ENCODE data around the gene GBP4. TPM values are rescaled to one million over a fixed set of nuclear protein-coding genes. Genes with fewer than 3 reads are reported as not detected.

GBP4 gene
- total and polyA plus RNA-seq, 8 donors, result 12.9 to 30.3 (median 19.5) TPM

DNA sequence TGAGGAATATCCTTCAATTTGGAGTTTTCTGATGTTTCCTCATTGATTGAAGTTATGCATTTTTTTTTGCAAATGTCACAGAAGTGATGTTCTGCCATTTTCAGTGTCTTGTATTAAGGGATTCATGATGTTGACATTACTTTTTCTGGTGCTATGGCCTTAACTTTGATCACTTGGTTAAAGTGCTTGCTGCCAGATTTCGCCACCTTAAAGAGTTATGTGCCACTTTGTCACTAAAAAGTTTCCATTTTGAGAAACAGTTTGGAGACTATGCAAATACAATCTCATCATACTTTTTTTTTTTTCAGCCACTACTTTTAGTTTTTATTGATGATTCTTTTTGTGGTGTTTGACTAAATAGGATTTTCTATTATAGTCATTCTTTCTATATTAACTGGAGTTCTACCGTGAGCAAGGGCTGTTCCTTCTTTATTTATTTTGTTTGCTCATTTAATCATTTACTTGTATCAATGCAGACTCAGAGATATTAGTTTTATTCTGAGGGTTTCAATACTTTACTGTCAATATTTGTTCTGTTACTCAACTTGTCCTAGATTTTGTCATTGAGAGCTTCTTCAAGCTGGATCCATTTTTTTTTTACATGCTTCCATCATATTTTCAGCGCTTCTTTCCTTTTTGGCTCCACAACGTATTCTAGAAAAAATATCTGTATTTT is 26.1 kb downstream of the GBP4 start:
- DNase-seq (no peak), ATAC-seq (no peak)
- Histone ChIP-seq H3K36me3 (no peaks in the 10 kb centered on the region), H3K4me3 (no peak overlapping the region), H3K4me1 (no peaks in the 10 kb centered on the region), H3K9me3 (no peaks in the 10 kb centered on the region), H3K27me3 (no peaks in the 10 kb centered on the region), H3K27ac (no peak overlapping the region)
- TF ChIP-seq, protein P1, sequence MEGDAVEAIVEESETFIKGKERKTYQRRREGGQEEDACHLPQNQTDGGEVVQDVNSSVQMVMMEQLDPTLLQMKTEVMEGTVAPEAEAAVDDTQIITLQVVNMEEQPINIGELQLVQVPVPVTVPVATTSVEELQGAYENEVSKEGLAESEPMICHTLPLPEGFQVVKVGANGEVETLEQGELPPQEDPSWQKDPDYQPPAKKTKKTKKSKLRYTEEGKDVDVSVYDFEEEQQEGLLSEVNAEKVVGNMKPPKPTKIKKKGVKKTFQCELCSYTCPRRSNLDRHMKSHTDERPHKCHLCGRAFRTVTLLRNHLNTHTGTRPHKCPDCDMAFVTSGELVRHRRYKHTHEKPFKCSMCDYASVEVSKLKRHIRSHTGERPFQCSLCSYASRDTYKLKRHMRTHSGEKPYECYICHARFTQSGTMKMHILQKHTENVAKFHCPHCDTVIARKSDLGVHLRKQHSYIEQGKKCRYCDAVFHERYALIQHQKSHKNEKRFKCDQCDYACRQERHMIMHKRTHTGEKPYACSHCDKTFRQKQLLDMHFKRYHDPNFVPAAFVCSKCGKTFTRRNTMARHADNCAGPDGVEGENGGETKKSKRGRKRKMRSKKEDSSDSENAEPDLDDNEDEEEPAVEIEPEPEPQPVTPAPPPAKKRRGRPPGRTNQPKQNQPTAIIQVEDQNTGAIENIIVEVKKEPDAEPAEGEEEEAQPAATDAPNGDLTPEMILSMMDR (IDR thresholded peaks at IDR 0.05), result no peak
- intact Hi-C loops (cut with DNase I), result no loop called here

DNA sequence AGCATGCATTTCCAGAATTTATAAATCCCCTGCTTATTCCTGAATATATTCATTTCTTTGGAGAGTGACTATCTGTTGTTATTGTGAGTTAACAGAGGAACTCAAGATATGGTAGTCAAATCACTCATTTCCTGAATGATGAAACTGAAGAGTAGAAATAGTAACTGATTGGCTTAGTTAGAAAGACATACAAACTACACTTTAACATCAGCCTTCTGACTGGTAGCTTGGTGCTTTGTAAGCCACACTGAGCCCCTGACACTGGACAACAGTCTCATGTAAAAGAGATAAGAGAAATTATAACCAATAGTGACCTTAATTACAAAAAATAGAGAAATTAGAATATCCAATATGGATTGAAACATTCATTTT is 27.7 kb downstream of the GBP4 start:
- DNase-seq (no peak), ATAC-seq (no peak)
- Histone ChIP-seq H3K27me3 (no peaks in the 10 kb centered on the region), H3K4me3 (no peak overlapping the region), H3K4me1 (no peaks in the 10 kb centered on the region), H3K27ac (no peak overlapping the region), H3K36me3 (no peaks in the 10 kb centered on the region), H3K9me3 (no peaks in the 10 kb centered on the region)
- intact Hi-C loops (cut with DNase I), result no loop called here
- TF ChIP-seq, protein P1 (IDR thresholded peaks at IDR 0.05), result no peak

DNA sequence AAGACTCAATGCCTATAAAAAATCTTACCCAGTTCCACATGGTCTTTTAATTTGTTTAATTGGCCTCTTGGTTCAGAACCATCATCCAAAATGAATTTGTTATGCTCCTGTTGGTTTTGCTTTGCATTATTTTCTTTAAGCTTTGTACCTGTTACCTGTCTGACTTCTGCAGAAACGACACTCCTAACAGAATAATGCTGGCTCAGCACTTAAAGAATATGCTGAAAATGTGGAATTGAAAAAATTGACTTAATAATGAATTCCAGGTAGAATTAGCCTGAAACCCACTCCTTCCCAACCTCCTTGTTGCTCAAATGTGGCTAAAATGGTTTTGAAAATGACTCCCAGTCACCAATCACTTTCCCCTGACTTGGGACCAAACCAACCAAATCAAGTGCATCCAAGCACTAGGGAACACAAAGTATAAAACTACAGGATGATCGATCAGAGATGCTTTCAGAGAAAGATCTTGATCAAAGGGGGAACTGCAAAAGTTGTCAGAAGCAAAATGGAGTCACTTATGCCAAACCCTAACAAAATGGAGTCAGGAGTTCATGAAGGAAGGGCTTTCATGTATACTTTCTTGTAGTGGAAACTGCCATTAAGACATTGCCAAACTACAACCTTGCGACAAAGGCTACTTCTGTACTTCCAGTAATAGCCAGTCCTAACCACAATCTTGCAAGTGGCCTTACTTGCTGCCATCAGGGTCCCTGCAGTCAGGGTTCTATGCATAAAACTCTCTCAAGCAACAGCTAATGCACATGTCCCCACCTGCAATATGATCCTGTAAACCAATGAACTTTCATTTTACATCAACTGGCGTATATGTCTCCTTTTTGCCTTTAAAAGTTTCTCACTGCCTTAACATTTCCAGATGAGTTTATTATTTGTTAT is 28.3 kb downstream of the GBP4 start:
- Histone ChIP-seq H3K36me3 (no peaks in the 10 kb centered on the region), H3K27me3 (no peaks in the 10 kb centered on the region), H3K9me3 (no peaks in the 10 kb centered on the region), H3K4me3 (no peak overlapping the region), H3K27ac (no peak overlapping the region), H3K4me1 (no peaks in the 10 kb centered on the region)
- ATAC-seq (no peak), DNase-seq (no peak)
- TF ChIP-seq, protein P1 (IDR thresholded peaks at IDR 0.05), result no peak
- intact Hi-C loops (cut with DNase I), result no loop called here

DNA sequence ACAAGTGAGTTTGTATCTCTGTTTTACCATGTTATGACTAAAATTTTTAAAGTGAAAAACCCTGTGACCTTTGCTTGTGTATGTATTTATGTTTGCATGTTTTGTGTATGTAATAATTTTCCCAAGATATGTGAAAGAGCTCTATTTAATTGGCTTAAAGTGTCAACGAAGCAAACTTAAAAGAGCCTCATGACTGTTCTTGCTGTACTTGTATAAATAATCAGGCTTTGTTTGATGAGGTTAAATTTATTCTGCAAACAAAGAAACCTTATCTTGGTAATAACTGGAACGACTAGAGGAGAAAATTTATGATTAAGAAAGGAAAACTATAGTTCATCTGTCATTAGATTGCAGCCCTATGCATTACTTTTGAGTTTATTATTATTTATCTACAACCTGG is 29.6 kb downstream of the GBP4 start:
- ATAC-seq (no peak), DNase-seq (no peak)
- H3K27ac ChIP-seq, result no peak overlapping the region
- TF ChIP-seq, protein P1 (IDR thresholded peaks at IDR 0.05), result no peak
- no peak overlapping the region for H3K4me3 ChIP-seq
- no peaks in the 10 kb centered on the region for H3K9me3 ChIP-seq
- intact Hi-C loops (cut with DNase I), result no loop called here
- no peaks in the 10 kb centered on the region for H3K27me3 ChIP-seq
- no peaks in the 10 kb centered on the region for H3K36me3 ChIP-seq
- no peaks in the 10 kb centered on the region for H3K4me1 ChIP-seq

DNA sequence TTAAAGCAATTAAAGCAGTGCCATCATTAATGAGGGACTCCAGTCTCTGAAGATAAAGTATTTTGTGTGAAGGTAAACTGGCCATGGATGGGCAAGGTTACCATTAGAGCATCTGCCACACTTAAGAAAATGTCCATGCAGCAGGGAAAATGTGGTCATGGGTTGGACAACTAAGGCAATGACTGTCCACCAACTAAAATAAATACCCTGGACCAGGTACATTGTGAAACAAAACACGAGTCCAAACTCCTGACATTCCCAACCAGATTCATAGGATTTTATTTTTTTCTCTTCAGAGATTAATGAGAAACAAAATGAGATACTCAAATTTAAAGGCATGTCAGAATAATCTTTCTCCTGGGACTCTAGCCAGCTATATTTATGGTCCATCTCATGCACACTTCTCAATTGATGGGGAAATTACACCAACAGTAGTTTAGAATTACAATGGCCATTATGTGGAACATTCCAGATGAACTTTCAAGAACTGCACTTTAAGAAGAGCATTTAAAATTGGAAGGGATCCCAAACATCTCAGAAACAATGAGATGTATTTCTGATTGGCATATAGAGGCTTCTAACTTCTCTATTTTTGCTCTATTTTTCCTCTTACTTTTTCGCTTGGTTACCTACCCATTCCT is 31.0 kb downstream of the GBP4 start:
- Histone ChIP-seq H3K4me1 (no peaks in the 10 kb centered on the region), H3K9me3 (no peaks in the 10 kb centered on the region), H3K27me3 (no peaks in the 10 kb centered on the region), H3K36me3 (no peaks in the 10 kb centered on the region), H3K4me3 (no peak overlapping the region), H3K27ac (no peak overlapping the region)
- intact Hi-C loops (cut with DNase I), result no loop called here
- ATAC-seq (no peak), DNase-seq (peak in 2 of 4 donors; percentile 44 to 49)
- TF ChIP-seq, protein P1 (IDR thresholded peaks at IDR 0.05), result no peak
